Fibroblast of pulmonary artery (primary cell): ENCODE measurements around the gene CEP70.
"Not testable (repeated sequence)": the region's sequence is repeated elsewhere in the genome, so short reads cannot be mapped to it uniquely, and the experiment has no call there.

Experiments
- DNase-seq: peaks from one replicate; pipeline ENCODE4 v3.0.0-alpha.2; 2010; ENCODE audit warnings: low read depth
- H3K4me3 ChIP-seq: replicated peaks from 2 replicates; pipeline ENCODE4 v1.5.1; 2011; ENCODE audit warnings: low read depth, mild to moderate bottlenecking, control low read depth, low read length, moderate library complexity
- CTCF ChIP-seq: IDR thresholded peaks from 2 replicates; pipeline ENCODE4 v1.5.1; 2011; ENCODE audit warnings: mild to moderate bottlenecking, control low read depth, low read length, inconsistent platforms; ENCODE audit errors: missing control alignments

Gene CEP70

DNA sequence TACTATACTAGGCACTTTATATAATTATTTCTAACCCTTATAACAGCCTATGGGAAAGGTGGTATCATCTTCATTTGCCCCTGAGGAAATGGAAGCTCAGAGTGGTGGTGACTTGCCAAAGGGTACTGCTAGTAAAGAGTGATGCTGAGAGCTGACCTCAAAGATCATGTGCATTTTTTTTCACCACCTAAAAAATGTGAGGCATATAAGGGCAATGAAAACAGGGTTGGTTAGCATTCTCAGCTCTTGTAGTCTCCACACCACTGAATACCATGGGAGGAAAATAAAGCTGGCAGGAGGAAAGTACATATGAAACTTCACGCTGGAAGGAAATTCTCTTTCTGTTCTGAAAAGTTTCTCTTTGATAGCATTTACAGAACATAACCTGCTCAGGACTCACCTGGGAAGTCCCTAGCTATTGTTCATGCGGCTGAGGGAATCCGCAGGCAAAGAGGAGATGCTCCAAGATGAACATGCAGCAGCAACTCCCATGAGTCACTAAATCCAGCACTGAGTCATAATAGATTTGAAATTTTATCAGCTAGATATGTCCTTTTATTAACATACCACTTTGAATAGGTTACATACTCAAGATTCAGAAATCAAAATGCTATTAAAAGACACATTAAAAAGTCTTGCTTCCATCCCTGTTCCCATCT is 31.8 kb upstream of the CEP70 start:
- H3K4me3 ChIP-seq: no peak overlapping the region
- no peak for TF ChIP-seq CTCF
- peak; percentile 38 for DNase-seq

DNA sequence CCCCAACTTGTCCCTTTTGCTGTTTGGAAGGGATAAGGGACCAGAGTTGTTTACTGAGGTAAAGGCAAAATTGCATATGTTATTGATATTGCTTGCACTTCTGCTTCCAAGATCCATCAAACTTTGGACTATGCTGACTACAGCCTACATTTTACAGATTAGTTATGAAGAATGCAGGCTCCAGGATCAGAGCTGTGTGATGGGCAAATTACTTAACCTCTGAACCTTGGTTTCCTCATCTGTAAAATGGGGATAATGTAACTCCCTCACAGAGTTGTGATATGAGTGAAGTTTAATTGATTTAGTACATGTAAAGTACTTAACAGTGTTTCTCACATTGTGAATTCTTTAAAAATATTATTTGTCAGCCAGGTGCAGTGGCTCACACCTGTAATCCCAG is 30.5 kb upstream of the CEP70 start:
- no peak for DNase-seq
- no peak for TF ChIP-seq CTCF
- no peak overlapping the region for H3K4me3 ChIP-seq

GRCh38 chr3:138620431-138620830 is 26.4 kb upstream of the CEP70 start:
- no peak for TF ChIP-seq CTCF
- no peak for DNase-seq
- no peak overlapping the region for H3K4me3 ChIP-seq

- no peak for TF ChIP-seq CTCF
- H3K4me3 ChIP-seq: no peak overlapping the region
- no peak for DNase-seq
These were observed 21.4 kb upstream of the CEP70 start for GRCh38 chr3:138615462-138615861.

DNA sequence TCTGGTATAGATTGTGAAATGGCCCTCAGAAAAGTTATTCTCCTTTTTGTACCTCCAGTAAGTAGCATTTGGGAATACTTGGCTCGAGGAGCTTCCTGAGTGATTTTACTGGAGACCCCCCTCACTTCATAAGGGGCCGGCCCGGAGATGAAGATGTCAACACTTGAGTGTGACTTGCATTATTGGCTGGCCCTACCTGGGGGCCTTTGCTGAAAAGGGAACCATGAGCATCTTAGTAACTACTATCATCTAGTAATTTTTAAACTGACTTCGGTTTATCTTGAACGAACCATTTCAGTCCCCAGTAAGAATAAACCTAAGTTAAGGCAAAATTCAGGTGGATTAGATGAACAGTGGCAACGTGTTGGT is 15.8 kb upstream of the CEP70 start:
- no peak for TF ChIP-seq CTCF
- H3K4me3 ChIP-seq: no peak overlapping the region
- DNase-seq: no peak

DNA sequence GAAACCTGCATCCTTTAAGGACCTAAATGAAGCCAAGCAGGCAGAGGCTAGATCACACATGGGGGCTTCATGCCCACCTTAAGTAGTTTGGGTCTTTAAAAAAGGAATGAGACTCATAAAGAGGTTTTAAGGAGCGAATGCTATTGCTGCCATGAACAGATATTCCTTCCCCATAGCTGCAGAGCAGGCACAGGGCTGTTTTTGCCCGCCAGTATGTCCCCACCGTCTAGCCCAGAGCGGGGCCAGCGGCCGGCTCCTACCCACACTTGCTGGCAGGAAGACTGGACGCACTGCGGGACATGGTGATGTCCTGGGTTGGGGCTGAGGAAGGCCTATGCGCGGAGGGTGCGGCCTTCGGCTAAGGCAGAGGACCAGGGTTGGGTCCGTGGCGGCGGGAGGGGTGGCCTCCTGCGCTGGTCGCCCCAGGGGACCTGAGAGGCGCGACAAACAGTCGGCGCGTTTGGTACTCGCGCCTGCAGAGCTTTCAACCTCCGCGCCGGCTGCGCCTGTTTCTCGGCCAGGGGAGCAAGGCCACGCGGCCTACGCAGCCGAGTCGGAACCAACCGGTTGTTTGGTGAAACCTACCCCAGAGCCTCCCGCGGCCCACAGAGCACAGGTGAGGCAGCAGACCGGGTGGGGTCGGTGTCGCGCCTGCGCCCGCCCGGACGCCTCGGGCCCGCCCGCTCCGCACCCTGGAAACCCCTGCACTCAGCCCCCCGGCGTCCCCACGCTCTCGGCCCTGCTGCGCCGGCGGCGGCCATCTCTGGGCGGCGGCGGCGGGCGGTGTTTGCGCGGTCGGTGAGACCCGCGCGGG is 14.5 kb upstream of the CEP70 start, which contains the start of gene FAIM:
Gene FAIM (plus strand): TSS at position 450 of the 814 bp plus-strand sequence. CDS start 10,956 bp downstream, outside the sequence.
- TF ChIP-seq CTCF: no peak
- peak within 1 kb of the TSS; percentile 63 for H3K4me3 ChIP-seq
- peak; percentile 66 for DNase-seq

- not testable (repeated sequence) for DNase-seq, H3K4me3 ChIP-seq
These were observed 10.1 kb upstream of the CEP70 start for GRCh38 chr3:138604106-138604595.

- not testable (repeated sequence) for H3K4me3 ChIP-seq, DNase-seq
These were observed 7.6 kb upstream of the CEP70 start for GRCh38 chr3:138601661-138602060.
